ENCODE measurements around the gene IFRD1.

GRCh38 chr7:112523871-112524270, 73.6 kb downstream of the IFRD1 start:
- TF ChIP-seq, protein P1, sequence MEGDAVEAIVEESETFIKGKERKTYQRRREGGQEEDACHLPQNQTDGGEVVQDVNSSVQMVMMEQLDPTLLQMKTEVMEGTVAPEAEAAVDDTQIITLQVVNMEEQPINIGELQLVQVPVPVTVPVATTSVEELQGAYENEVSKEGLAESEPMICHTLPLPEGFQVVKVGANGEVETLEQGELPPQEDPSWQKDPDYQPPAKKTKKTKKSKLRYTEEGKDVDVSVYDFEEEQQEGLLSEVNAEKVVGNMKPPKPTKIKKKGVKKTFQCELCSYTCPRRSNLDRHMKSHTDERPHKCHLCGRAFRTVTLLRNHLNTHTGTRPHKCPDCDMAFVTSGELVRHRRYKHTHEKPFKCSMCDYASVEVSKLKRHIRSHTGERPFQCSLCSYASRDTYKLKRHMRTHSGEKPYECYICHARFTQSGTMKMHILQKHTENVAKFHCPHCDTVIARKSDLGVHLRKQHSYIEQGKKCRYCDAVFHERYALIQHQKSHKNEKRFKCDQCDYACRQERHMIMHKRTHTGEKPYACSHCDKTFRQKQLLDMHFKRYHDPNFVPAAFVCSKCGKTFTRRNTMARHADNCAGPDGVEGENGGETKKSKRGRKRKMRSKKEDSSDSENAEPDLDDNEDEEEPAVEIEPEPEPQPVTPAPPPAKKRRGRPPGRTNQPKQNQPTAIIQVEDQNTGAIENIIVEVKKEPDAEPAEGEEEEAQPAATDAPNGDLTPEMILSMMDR (tag by site-specific recombination; IDR thresholded peaks at IDR 0.05): no peak
- TF ChIP-seq GLIS2 (tag by site-specific recombination; IDR thresholded peaks at IDR 0.05): no peak
- TF ChIP-seq ZNF433 (tag by site-specific recombination; IDR thresholded peaks at IDR 0.05; ENCODE audit: low read depth): no peak
- no peak for TF ChIP-seq PRDM10 (tag by site-specific recombination; IDR thresholded peaks at IDR 0.05)

Data from HEK293 (cell line).